GM23338 (cell line): ENCODE results near the gene GBX1. TPM values are rescaled to one million over a fixed set of nuclear protein-coding genes. Genes with fewer than 3 reads are reported as not detected.
A peak's percentile ranks its signal among the peaks of the same experiment; 100 is the strongest.

Source experiments
- ATAC-seq: fragments of 200-7000 bp; cut with Tn5 transposase; 3 replicates; pipeline ENCODE4 v1.9.1; 2020
- DNase-seq: peaks from one replicate; pipeline ENCODE4 v3.0.0-alpha.2; 2015; ENCODE audit warnings: low spot score
- H2AFZ ChIP-seq: fragments of 200-600 bp; sonication (generic); 2 replicates; pipeline ENCODE4 v1.8.0; 2016; ENCODE audit warnings: antibody characterized with exemption, mild to moderate bottlenecking, moderate library complexity
- H3F3A ChIP-seq: fragments of 200-600 bp; sonication (generic); replicated peaks from 2 replicates; pipeline ENCODE4 v1.8.0; 2017; ENCODE audit warnings: antibody characterized with exemption, mixed run types, low read depth
- H3K27ac ChIP-seq: fragments of 200-600 bp; sonication (generic); 2 replicates; pipeline ENCODE4 v1.6.1; 2016; ENCODE audit warnings: low read depth
- H3K27me3 ChIP-seq: fragments of 200-600 bp; sonication (generic); 2 replicates; pipeline ENCODE4 v1.8.0; 2016; ENCODE audit warnings: mild to moderate bottlenecking, mixed run types, moderate library complexity; ENCODE audit not compliant: insufficient read depth
- H3K36me3 ChIP-seq: fragments of 200-600 bp; sonication (generic); 2 replicates; pipeline ENCODE4 v1.8.0; 2016; ENCODE audit warnings: mild to moderate bottlenecking; ENCODE audit not compliant: insufficient read depth
- H3K4me1 ChIP-seq: fragments of 200-600 bp; sonication (generic); 2 replicates; pipeline ENCODE4 v1.8.0; 2016; ENCODE audit warnings: mild to moderate bottlenecking, moderate library complexity; ENCODE audit not compliant: insufficient read depth
- H3K4me2 ChIP-seq: fragments of 200-600 bp; sonication (generic); 2 replicates; pipeline ENCODE4 v1.7.1; 2017; ENCODE audit warnings: mixed run types
- H3K4me3 ChIP-seq: fragments of 200-600 bp; sonication (generic); 2 replicates; pipeline ENCODE4 v1.6.1; 2016; ENCODE audit warnings: mixed run types
- H3K79me2 ChIP-seq: fragments of 200-600 bp; sonication (generic); replicated peaks from 2 replicates; pipeline ENCODE4 v1.8.0; 2017; ENCODE audit warnings: mild to moderate bottlenecking; ENCODE audit not compliant: insufficient read depth
- H3K9me2 ChIP-seq: fragments of 200-600 bp; sonication (generic); 2 replicates; pipeline ENCODE4 v1.8.0; 2017; ENCODE audit not compliant: insufficient read depth
- H4K20me1 ChIP-seq: fragments of 200-600 bp; sonication (generic); replicated peaks from 2 replicates; pipeline ENCODE4 v1.8.0; 2017; ENCODE audit warnings: mild to moderate bottlenecking; ENCODE audit not compliant: insufficient read depth
- H3K27ac Mint-ChIP-seq: 2 replicates; pipeline ENCODE4 v1.8.0; 2020; ENCODE audit warnings: inconsistent platforms, mild to moderate bottlenecking, moderate library complexity, mixed read lengths
- H3K27me3 Mint-ChIP-seq: 3 replicates; pipeline ENCODE4 v1.8.0; 2022; ENCODE audit warnings: low read depth, mild to moderate bottlenecking, moderate library complexity, mixed read lengths, inconsistent platforms; ENCODE audit not compliant: insufficient read depth, poor library complexity
- H3K36me3 Mint-ChIP-seq: 3 replicates; pipeline ENCODE4 v1.8.0; 2021; ENCODE audit warnings: low read depth, mild to moderate bottlenecking, inconsistent platforms, moderate library complexity, mixed read lengths
- H3K4me1 Mint-ChIP-seq: 3 replicates; pipeline ENCODE4 v1.8.0; 2020; ENCODE audit warnings: mild to moderate bottlenecking, inconsistent platforms, mixed read lengths
- H3K4me3 Mint-ChIP-seq: 3 replicates; pipeline ENCODE4 v1.8.0; 2021; ENCODE audit warnings: moderate library complexity, mild to moderate bottlenecking, inconsistent platforms, mixed read lengths
- H3K9me3 Mint-ChIP-seq: 3 replicates; pipeline ENCODE4 v1.8.0; 2020; ENCODE audit warnings: moderate library complexity, mild to moderate bottlenecking, inconsistent platforms, mixed read lengths
- CREB1 ChIP-seq: fragments of 250-450 bp; sonication (Bioruptor Pico); IDR thresholded peaks from 2 replicates; pipeline ENCODE4 v1.5.0; 2020; ENCODE audit warnings: low read depth, mild to moderate bottlenecking, moderate library complexity
- CTCF ChIP-seq, 2 experiments: fragments of 200-600 bp in 1 of 2; sonication (generic) in 1 of 2; conservative IDR thresholded peaks; 2 replicates each; pipeline versions ENCODE4 v1.5.1 to v1.6.1; 2016 to 2017; ENCODE audit warnings: antibody characterized with exemption in 2 of 2, low read depth in 2 of 2, mild to moderate bottlenecking in 2 of 2, moderate library complexity in 1 of 2
- ETS1 ChIP-seq: IDR thresholded peaks from 2 replicates; pipeline ENCODE4 v1.6.1; 2016; ENCODE audit warnings: antibody characterized with exemption
- EZH2 ChIP-seq: fragments of 200-600 bp; sonication (generic); IDR thresholded peaks from one replicate; pipeline ENCODE4 v1.8.0; 2017; ENCODE audit warnings: antibody characterized with exemption, mild to moderate bottlenecking, low read depth; ENCODE audit not compliant: unreplicated experiment
- EZH2phosphoT487 ChIP-seq: fragments of 200-600 bp; sonication (generic); IDR thresholded peaks from one replicate; pipeline ENCODE4 v1.8.1; 2018; ENCODE audit warnings: antibody characterized with exemption; ENCODE audit not compliant: unreplicated experiment
- JUNB ChIP-seq: IDR thresholded peaks from one replicate; pipeline ENCODE4 v1.6.1; 2016; ENCODE audit warnings: antibody characterized with exemption; ENCODE audit not compliant: unreplicated experiment
- NANOG ChIP-seq: IDR thresholded peaks from 2 replicates; pipeline ENCODE4 v1.6.1; 2016; ENCODE audit warnings: antibody characterized with exemption, borderline replicate concordance
- POLR2AphosphoS5 ChIP-seq: IDR thresholded peaks from 2 replicates; pipeline ENCODE4 v1.6.1; 2016; ENCODE audit warnings: antibody characterized with exemption, low read depth
- STAT1 ChIP-seq: IDR thresholded peaks from one replicate; pipeline ENCODE4 v1.6.1; 2016; ENCODE audit warnings: antibody characterized with exemption; ENCODE audit not compliant: unreplicated experiment
- ZNF331 ChIP-seq: fragments of 250-450 bp; sonication (Bioruptor Pico); IDR thresholded peaks from 2 replicates; pipeline ENCODE4 v1.5.0; 2020; ENCODE audit warnings: low read depth, mild to moderate bottlenecking, moderate library complexity
- polyA plus RNA-seq: library from polyadenylated mRNA; unstranded; fragments of >200 nt; fragmentation: Nextera tagmentation; extraction: Ambion mirVana; gene quantifications from 2 replicates; pipeline ENCODE4 v1.2.1, GENCODE V29; 2016
- total RNA-seq: library from RNA; depleted of rRNA; stranded (reverse); fragments of >200 nt; shearing (Covaris generic); gene quantifications from 2 replicates; pipeline ENCODE4 v1.2.3, GENCODE V29; 2014
- TF ChIP-seq, protein P1 (sequence below): fragments of 250-450 bp; sonication (Bioruptor Pico); IDR thresholded peaks from 2 replicates; pipeline ENCODE4 v1.5.0; 2020; ENCODE audit warnings: mild to moderate bottlenecking, moderate library complexity

Gene GBX1
- total and polyA plus RNA-seq, 2 experiments from 2014 or later: 0.24 TPM; not detected in 1

- H2AFZ ChIP-seq: no peak within 1 kb of the TSS
- no peak for TF ChIP-seq JUNB
- no peak for TF ChIP-seq ETS1
- TF ChIP-seq EZH2phosphoT487: no peak
- TF ChIP-seq ZNF331 (CRISPR knock-in tag): no peak
- no peak for TF ChIP-seq NANOG
- TF ChIP-seq CREB1 (CRISPR knock-in tag): no peak
- TF ChIP-seq CTCF (conservative IDR thresholded peaks at IDR 0.05; ENCODE audit: low read depth in 2 of 2): no peak
- TF ChIP-seq POLR2AphosphoS5: no peak
- TF ChIP-seq STAT1: no peak
- TF ChIP-seq EZH2: no peak
- TF ChIP-seq, protein P1, sequence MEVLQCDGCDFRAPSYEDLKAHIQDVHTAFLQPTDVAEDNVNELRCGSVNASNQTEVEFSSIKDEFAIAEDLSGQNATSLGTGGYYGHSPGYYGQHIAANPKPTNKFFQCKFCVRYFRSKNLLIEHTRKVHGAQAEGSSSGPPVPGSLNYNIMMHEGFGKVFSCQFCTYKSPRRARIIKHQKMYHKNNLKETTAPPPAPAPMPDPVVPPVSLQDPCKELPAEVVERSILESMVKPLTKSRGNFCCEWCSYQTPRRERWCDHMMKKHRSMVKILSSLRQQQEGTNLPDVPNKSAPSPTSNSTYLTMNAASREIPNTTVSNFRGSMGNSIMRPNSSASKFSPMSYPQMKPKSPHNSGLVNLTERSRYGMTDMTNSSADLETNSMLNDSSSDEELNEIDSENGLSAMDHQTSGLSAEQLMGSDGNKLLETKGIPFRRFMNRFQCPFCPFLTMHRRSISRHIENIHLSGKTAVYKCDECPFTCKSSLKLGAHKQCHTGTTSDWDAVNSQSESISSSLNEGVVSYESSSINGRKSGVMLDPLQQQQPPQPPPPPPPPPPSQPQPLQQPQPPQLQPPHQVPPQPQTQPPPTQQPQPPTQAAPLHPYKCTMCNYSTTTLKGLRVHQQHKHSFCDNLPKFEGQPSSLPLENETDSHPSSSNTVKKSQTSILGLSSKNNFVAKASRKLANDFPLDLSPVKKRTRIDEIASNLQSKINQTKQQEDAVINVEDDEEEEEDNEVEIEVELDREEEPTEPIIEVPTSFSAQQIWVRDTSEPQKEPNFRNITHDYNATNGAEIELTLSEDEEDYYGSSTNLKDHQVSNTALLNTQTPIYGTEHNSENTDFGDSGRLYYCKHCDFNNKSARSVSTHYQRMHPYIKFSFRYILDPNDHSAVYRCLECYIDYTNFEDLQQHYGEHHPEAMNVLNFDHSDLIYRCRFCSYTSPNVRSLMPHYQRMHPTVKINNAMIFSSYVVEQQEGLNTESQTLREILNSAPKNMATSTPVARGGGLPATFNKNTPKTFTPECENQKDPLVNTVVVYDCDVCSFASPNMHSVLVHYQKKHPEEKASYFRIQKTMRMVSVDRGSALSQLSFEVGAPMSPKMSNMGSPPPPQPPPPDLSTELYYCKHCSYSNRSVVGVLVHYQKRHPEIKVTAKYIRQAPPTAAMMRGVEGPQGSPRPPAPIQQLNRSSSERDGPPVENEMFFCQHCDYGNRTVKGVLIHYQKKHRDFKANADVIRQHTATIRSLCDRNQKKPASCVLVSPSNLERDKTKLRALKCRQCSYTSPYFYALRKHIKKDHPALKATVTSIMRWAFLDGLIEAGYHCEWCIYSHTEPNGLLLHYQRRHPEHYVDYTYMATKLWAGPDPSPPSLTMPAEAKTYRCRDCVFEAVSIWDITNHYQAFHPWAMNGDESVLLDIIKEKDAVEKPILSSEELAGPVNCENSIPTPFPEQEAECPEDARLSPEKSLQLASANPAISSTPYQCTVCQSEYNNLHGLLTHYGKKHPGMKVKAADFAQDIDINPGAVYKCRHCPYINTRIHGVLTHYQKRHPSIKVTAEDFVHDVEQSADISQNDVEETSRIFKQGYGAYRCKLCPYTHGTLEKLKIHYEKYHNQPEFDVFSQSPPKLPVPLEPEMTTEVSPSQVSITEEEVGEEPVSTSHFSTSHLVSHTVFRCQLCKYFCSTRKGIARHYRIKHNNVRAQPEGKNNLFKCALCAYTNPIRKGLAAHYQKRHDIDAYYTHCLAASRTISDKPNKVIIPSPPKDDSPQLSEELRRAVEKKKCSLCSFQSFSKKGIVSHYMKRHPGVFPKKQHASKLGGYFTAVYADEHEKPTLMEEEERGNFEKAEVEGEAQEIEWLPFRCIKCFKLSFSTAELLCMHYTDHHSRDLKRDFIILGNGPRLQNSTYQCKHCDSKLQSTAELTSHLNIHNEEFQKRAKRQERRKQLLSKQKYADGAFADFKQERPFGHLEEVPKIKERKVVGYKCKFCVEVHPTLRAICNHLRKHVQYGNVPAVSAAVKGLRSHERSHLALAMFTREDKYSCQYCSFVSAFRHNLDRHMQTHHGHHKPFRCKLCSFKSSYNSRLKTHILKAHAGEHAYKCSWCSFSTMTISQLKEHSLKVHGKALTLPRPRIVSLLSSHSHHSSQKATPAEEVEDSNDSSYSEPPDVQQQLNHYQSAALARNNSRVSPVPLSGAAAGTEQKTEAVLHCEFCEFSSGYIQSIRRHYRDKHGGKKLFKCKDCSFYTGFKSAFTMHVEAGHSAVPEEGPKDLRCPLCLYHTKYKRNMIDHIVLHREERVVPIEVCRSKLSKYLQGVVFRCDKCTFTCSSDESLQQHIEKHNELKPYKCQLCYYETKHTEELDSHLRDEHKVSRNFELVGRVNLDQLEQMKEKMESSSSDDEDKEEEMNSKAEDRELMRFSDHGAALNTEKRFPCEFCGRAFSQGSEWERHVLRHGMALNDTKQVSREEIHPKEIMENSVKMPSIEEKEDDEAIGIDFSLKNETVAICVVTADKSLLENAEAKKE: no peak
- ATAC-seq: peak; percentile 81
- Mint-ChIP-seq H3K27me3 (peaks cover 20% of the 10 kb centered on the region), H3K27ac (peak within 1 kb of the TSS; percentile 47; the same call in 1 of the 2 replicates), H3K4me3 (no peak within 1 kb of the TSS), H3K4me1 (peaks cover 15% of the 10 kb centered on the region), H3K36me3 (peaks cover 32% of the 10 kb centered on the region), H3K9me3 (no peaks in the 10 kb centered on the region)
- H3K4me1 ChIP-seq: peaks cover 7% of the 10 kb centered on the region
- H3F3A ChIP-seq: no peaks in the 10 kb centered on the region
- no peak within 1 kb of the TSS for H3K4me3 ChIP-seq
- no peaks in the 10 kb centered on the region for H3K9me2 ChIP-seq
- DNase-seq: peak; percentile 63
- H4K20me1 ChIP-seq: no peaks in the 10 kb centered on the region; the same call in 1 of the 2 replicates
- no peaks in the 10 kb centered on the region for H3K27me3 ChIP-seq
- peak within 1 kb of the TSS; percentile 46; the same call in 1 of the 2 replicates for H3K4me2 ChIP-seq
- H3K27ac ChIP-seq: no peak within 1 kb of the TSS
- no peaks in the 10 kb centered on the region for H3K79me2 ChIP-seq
- H3K36me3 ChIP-seq: peaks cover 5% of the 10 kb centered on the region
Measured at GRCh38 chr7:151210087-151210854, 42.8 kb upstream of the GBX1 start, which contains the start of gene H2BK1. H2BK1 (minus strand) TSS chr7:151210488; CDS start chr7:151210318, 170 bp downstream.
